HuH-7.5 (cell line): Measurements from ENCODE around the gene DTYMK.
A peak's percentile ranks its signal among the peaks of the same experiment; 100 is the strongest.
"Not testable (repeated sequence)": the region's sequence is repeated elsewhere in the genome, so short reads cannot be mapped to it uniquely, and the experiment has no call there.

Source experiments
- DNase-seq: peaks from one replicate; pipeline ENCODE4 v3.0.0; 2011; ENCODE audit warnings: low spot score

The DTYMK gene

GRCh38 chr2:241686650-241687425 lies at the start of gene DTYMK:
DTYMK (minus strand) TSS chr2:241686815; CDS start chr2:241686783, 32 bp downstream.
- DNase-seq = peak; percentile 97

GRCh38 chr2:241736111-241736510 lies 49.5 kb upstream of the DTYMK start:
- no peak for DNase-seq

- DNase-seq = peak; percentile 87
These were observed 48.0 kb upstream of the DTYMK start, which contains the start of gene D2HGDH for GRCh38 chr2:241734467-241735208. D2HGDH (plus strand) TSS chr2:241734630; CDS start chr2:241735225, 595 bp downstream.

- DNase-seq = no peak
These were observed 47.5 kb upstream of the DTYMK start for GRCh38 chr2:241734208-241734466.

- DNase-seq = peak; percentile 34
These were observed 47.0 kb upstream of the DTYMK start for GRCh38 chr2:241733391-241734207.

GRCh38 chr2:241732513-241733186 lies 46.0 kb upstream of the DTYMK start:
- not testable (repeated sequence) for DNase-seq

- no peak for DNase-seq
These were observed 44.2 kb upstream of the DTYMK start for GRCh38 chr2:241730671-241731293.

- no peak for DNase-seq
These were observed 43.3 kb upstream of the DTYMK start for GRCh38 chr2:241729868-241730267.

GRCh38 chr2:241728627-241729026 lies 42.0 kb upstream of the DTYMK start:
- DNase-seq = no peak

GRCh38 chr2:241728000-241728399 lies 41.4 kb upstream of the DTYMK start:
- DNase-seq = no peak

GRCh38 chr2:241726459-241726858 lies 39.8 kb upstream of the DTYMK start:
- no peak for DNase-seq

- DNase-seq = no peak
These were observed 38.6 kb upstream of the DTYMK start for GRCh38 chr2:241724975-241725870.

- peak; percentile 47 for DNase-seq
These were observed 37.8 kb upstream of the DTYMK start for GRCh38 chr2:241724259-241724974.

GRCh38 chr2:241722896-241723454 lies 36.4 kb upstream of the DTYMK start:
- no peak for DNase-seq

GRCh38 chr2:241721852-241722251 lies 35.2 kb upstream of the DTYMK start:
- no peak for DNase-seq

- DNase-seq = no peak
These were observed 33.9 kb upstream of the DTYMK start for GRCh38 chr2:241720560-241720959.

- no peak for DNase-seq
These were observed 33.5 kb upstream of the DTYMK start for GRCh38 chr2:241720099-241720498.

GRCh38 chr2:241719093-241719492 lies 32.5 kb upstream of the DTYMK start:
- DNase-seq = no peak

GRCh38 chr2:241708879-241709278 lies 22.3 kb upstream of the DTYMK start:
- no peak for DNase-seq

GRCh38 chr2:241706537-241706936 lies 19.9 kb upstream of the DTYMK start:
- DNase-seq = no peak
